ENCODE data around the gene RPAP3.

RPAP3 gene

DNA sequence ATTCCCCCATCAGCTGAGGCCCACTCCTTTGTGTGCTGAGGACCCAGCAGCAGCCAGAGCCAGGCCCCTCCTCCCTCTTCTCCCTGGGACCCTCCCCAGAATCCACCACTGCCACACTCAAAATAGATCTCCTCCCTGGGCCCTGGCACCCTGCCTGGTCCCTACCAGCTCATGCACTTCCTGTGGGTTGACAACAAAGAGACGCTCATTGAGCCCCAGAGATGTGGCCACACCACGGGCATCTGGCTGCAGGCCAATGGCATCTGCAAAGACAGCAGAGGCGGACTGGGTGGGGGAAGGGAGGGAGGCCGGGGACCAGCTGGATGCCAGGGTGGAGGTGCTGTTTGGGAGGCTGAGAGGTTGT lies 35.5 kb upstream of the RPAP3 start:
- no peak for DNase-seq

DNA sequence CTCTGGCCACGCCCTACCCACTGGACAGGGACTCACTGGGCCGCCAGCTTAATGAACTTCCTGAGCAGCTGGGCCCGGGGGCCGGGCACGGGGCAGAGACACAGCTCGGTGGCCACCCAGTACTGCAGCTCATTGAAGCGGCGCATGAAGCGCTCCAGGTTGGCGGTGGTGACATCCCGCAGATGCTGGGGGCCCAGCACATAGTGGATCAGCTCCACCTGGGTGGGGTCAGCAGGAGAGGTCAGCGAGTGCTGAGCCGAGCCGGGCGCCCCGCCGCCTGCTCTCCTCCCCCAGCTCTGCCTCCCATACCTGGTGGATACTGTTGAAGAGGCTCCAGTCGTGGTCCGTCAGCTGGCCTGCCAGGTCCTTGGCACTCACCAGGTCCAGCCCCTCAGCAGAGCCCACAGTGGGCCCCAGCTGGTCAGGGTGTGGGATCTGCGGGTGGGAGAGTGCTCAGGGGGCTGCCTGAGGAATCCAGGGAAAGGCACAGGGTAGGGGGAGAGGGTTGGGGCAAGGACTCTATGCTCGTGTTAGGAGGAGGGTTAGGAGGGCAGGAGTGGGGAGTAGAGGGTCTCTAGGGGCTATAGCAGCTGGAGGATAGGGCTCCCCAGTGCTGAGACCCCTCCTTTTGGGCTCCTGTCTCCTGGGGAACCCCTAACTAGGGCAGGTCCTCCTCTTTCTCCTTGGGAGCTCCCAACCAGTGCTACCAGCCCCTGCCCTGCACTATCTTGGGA lies 34.9 kb upstream of the RPAP3 start:
- DNase-seq = no peak

DNA sequence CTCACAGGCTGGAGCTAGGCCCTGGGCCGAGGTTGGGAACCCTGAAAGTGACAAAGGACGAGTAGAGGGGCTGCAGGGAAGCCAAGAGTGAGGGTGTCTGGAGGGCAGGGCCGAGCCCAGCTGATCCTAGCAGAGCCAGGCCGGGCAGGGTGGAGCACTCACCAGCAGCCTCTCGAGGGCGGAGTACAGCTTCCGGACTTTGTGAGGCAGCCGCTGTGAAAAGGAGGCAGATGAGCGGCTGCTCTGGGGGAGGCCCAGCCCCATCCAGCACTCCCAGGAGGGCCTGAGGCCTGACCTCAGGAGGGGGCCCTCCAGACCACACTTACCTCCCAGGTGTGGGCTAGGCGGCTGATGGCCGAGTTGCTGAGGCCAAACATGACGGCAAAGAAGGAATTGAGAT lies 34.1 kb upstream of the RPAP3 start:
- DNase-seq = no peak

DNA sequence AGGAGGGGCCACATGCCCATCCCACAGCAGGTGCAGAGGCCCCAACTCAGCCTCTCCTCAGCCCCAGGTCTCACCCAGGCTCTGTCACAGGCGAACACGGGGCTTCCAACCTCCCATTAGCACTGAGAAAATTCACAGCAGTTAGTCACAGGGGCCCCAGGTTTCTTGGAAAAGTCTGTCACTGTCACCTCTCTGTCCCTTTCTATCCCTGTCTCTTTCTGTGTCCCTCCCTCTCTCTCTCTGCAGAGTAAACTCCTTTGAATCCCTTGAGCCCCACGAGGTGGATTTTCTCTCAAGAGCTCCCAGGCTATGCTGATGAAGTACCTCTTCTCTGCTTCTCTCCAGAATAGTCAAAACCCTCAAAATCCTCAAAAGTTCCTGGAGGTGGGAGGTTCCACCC lies 33.5 kb upstream of the RPAP3 start:
- no peak for DNase-seq

DNA sequence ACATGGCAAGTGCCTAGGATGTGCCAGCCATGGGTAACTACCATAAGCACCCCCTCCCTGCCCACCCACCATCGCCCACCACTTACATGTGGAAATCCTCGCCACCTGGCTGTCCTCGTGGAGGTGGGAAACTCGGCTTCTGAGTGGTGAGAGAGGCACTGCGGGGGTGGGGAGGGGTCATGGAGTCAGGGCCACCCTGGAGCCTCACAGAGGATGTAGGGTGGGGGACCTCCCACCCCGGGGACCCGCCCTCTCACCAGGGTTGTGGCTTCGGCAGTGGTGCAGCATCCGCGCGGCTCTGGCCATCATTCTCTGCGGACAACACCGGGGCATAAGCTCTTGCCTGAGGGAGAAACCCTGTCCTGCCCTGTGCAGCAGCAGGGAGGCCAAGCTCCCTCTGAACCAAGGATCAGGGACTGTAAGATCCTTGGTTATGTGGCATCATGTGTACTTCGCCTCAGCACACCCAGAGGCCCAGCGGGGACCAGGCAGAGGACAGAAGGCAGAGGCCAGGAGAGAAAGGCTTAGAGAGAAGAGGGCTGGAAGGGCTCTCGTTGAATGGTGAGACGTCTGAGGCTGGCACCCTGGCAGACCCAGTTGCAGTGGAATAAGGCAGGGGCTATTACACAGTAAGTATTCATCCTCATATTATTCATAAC lies 32.2 kb upstream of the RPAP3 start:
- no peak for DNase-seq

DNA sequence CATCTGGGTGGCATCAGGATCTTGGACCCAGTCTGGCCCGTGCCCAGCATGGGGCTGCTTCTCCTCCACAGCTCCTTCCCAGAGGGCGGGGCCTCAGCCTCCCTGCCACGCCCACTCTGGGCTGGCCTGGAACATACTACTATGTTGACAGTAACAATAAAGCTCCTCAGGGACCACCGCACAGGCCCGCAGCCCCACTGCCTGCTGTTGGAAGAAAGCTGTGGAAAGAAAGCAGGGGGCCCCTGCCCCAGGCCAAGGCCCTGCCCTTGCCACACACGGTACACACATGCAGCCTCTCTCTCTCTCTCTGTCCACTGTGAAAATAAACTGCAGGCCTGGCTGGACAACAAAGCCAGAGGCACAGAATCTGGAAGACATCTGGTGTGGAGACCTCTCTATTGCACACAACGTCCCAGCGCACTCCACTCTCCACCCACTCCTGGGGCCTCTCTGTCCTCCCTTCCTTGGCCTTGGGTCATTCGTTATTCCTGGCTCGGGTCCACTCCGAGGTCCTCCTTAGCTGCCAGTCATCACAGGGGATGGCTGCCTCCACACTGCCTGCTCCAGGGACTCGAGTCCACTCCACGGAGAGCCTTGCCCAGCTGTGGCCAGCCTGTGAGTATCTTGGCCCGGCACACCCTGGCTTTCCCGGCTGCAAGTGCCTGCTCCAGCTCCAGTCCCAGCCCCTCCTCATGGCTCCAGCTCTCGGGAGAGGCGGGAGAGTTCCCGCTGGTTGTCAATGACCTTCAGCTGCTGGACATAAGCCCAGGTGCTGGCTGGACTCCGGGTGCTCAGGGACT lies 31.2 kb upstream of the RPAP3 start:
- no peak for DNase-seq

DNA sequence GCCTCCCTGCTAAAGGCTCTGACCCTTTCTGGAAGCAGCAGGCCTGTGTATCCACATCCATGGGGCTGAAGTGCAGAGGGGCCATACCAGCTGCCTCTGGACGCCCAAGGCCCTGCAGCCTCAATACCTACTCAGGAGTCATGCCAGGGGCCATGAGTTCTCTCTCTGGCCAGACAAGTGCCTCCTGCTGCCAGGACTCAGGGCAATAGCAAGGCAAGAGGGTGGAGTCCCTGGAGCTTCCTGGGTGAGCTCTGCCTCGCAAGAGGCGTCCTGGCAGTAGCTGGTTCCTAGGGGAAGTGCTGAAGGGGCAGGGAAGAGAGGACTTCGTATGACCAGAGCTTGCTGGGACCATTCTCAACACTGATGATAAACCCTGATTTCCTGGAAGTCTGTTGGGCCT lies 30.4 kb upstream of the RPAP3 start:
- no peak for DNase-seq

DNA sequence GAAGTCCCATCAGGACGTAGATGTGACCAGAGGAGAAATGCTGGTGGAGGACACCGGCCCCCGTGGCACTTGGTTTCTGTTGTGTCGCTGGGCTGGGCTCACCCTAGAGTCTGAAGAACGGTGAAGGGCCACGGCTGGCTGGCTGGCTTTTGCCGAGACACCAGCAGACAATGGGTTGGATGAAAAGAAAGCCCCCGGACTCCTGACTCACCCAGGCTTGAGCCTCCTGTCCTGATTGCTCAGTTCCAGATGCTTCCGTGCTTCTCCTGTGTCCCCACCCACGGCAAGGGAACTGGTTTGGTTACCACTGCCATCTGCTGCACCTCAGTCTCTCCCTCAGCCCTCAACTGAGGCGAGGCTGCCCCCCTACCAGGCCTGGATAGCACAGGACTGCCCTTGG lies 29.8 kb upstream of the RPAP3 start:
- DNase-seq = no peak

DNA sequence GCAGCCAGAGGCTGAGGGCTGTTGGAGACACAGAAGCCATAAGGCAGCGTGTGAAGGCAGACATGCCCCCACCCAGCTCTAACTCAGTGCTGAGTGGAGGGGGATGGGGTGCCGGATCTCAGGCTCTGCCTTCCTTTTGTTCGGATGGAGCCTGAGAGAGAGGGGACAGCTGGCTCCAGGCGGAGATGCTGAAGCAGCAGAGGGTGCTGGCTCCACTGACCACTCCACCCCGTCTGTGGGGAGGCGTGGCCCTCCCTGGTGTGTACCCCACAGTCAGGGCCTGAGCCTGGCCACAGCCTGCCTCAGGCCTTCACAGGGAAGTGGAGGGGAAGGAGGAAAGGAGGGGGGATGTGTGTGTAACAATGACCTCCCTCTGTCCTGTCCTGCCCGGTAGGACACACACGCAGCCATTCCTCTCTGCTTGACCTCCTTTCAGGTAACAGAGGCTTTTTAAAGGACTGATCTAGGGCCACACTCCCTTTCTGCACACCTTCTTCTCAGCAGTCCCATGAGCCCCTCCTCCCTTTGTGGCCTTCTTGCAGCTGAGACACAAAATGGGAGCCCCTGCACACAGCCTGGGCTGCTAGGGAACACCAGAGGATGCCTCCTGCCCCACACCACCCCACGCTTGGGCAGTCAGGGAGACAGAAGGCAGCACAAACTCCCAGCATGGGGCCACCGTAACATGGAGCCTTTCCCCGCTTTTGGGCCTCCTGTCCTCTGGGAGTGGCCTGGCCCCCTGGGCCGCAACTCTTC lies 29.1 kb upstream of the RPAP3 start:
- peak; percentile 47 for DNase-seq

DNA sequence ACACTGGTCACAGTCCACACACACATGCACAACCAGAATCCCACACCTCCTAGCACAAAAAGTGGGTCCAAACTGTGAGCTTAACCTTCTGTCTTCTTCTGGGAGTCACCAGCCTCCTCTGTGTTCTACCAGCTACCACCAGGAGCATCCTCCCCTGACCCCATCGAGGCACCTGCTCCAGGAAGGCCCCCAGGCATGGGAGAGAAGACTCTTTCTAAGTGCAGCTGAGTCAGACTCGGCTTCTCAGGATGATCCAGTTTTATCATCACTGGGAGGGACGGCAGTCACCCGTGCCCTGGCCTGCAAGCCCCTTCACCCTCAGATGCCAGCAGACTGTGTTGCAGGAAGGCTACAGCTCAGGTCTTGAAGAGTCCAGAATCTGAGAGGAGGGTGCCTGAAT lies 27.3 kb upstream of the RPAP3 start:
- no peak for DNase-seq

DNA sequence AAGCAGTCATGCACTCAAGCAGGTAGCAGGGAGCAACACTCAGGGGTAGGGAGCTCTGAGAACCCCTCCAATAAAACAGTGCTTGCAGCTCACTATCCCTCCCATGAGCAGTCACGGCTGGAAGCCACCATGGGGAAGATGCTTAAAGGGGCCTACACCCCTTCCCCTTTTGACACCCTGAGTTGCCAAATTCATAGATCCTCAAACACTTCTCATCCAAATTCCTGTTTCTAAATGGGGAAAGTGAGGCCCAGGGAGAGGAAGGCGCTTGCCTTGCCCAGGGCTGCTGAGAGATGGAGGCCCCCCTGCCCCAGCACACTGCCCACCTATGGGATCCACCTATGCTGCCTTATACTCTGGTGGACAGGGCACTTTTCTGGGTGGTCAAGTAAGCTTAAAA lies 26.7 kb upstream of the RPAP3 start:
- no peak for DNase-seq

DNA sequence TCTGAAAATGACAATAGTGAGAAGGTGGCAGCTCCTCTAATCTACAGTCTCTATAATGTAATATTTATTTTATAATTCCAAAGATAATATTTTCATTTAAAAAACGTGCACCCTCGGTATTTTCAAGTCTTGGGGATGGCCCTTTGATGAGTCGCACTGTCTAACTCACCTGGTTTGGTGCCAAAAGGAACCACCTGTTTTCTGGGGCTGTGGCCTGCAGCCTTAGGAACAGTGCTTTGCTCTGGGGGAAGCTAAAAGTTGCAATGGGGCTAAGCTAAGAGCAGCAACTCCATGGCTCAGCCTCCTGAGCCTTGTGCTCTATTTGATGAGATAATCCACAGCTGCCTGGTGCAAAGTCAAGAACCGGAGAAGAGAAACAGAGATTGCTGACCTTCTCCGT lies 25.9 kb upstream of the RPAP3 start:
- DNase-seq = no peak

DNA sequence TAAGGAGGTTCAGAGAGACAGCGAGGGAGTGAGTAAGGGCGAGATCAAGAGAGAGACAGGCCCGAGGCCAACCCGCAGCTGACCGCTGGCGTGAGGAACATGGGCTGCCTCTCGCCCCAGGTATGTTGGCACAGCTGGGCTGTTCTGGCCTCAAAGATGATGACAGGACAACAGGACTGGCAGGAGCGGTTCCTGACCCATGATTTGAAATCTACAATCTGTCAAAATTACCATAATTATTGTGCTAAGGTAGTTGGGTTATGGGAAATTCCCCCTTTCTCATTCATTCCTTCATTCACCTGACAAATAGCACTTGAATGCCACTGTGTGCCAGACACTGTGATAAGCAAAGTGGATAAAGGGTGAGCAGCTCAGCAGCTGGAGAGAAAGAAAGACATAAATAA lies 24.5 kb upstream of the RPAP3 start:
- DNase-seq = no peak

DNA sequence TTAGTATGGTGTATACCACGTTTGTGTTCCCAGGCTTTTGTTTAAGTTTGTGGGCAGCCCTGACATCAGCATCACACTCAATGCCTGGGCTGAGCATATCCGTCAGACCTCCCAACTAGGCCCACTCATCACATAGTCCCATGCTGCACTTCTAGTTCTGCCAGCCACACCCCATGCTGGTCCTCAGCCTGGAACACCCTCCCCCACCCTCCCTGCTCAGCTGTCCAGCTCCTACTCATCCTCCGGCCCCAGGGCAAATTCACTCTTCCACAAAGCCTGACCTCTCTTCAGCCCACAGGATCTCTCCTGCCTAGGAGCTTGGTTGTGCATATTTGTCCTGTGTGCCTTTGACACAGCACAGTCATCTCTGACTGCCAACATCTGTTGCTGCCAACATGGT lies 23.4 kb upstream of the RPAP3 start:
- no peak for DNase-seq

DNA sequence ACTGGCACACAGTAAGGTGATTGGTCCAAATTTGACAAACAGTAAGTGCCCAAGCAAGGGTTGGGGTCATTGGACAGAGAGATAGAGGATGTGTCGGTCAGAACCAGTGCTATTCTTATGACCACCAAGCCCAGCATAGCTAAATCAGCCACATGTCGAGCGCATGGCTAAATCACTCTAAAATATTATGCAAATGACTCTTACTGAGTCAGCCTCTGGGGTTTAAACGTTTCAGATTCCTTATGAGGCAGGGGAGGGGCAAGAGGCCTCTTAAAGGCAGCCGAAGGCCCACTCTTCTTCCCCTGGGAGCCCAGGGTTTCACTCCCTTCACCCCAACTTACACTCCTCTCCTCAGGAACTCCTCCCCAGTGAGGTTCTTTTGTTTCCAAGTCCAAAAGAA lies 20.1 kb upstream of the RPAP3 start:
- DNase-seq = no peak

DNA sequence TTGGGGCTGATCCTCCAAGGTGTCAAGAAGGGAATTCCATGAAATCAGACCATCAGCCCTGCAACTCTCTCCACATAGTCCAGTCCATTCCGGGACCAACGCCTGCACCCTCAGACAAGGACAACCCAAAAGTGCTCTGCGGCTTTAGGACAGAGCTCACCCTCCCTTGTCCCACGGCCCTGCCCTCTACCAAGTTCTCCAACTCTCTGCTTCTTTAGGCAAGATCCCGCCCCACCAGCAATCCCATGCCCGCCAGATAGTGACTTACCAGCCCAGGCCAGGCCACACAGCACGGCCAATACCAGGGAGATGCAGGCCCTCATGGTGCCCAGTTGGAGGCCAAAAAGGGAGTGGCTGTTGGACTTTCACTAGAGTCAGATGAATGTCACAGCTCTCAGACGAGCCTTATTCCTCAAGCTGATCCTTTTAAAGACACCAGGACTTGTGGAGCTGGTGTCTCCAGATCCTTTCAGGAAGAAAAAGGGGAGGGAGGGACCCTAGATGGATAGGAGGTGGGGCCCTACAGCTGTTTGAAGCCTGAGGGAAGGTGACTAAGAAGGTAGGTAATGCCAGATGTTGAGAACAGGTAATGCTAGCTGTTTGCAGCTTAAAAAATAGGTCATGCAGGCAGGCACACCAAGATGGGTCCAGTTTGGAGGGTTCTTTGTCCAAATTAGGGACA lies 19.4 kb upstream of the RPAP3 start, which contains the start of gene ENDOU:
Gene ENDOU (minus strand): TSS at position 400 of the 682 bp plus-strand sequence. CDS start 77 bp downstream, at position 323.
- DNase-seq = no peak

DNA sequence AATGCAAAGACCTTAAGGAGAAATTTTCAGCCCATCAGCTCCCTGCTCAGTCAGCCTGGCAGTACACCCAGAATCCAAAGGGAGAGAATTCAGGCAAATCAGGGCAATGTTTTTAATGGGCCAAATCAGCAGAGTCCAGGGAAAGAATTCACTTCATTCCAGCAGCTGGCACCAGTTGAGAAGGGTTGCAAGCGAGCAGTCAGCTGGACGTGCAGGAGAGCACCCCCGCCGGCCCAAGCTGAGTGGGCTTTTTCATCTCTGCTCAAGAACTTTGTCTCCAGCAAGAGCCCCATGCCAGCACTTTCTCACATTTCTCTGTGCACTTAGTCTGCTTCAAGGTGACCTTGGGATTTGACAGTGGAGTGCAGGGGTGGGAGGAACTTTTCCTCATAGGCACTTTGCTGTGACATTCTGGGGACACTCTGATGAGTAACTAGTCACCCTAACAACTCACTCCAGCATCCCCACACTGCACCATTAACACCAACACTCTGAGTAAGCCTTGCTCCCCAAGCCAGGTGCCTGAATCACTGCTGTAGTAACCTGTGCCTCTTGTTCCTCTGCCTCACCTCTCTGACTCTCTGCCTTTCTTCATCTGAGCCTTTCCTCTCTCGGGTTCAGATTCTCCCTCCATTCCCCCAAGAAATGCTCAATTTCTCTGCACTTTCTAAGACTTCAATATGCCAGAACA lies 17.3 kb upstream of the RPAP3 start:
- DNase-seq = no peak

DNA sequence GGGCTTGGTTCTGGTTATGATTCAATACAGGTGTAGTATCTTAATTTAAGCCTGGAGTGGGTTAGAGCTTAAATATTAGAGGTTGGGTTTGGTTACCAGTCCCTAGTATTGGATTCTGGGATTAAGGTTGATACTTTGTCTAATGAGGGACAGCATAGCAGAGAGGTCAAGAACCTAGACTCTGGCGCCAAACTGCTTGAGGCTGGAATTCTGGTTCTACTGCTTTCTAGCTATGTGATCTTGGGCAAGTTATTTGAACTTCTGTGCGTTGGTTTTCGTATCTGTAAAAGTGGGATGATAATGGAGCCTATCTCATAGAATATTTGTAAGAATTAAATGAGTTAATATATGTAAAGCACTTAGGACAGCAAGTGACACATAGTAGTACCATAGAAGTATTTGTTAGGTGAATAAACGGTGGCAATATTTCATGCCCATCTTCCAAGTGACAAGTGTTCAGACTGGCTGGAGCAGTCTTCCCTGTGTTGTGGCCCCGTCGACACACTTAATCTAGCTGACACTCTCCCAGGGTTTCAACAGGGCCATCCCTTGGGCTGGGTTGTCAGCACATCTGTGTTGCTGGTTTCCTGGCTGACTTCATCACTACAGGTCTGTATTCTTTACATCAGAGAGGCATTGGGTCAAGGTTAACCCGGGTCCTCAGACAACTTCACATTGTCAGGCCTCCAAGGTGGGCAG lies 16.5 kb upstream of the RPAP3 start:
- DNase-seq = no peak

DNA sequence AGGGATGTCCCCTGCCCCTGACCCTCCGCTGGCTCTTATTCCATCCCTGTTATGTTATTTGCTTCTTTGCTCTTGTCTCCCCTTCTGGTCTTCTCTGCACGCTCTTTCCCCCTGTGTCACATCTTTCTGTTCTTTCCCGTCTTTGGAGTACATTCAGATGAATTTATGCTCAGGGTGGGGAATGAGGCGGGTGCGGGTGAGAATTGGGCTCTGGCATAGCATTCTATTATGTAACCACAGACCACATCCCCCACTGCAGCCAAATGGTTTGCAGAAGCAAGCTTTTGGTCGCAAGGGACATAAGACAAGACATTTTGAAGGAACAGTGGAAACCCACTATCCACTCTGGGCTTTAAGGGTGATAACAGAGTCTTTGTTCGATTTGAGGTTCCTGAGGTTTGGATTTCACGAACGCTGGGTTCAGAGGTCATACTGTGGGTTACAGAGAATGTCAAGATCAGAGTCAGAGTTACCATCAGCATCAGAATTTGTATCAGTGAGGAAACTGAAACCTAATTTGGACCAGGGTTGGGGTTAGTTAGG lies 15.7 kb upstream of the RPAP3 start:
- no peak for DNase-seq

DNA sequence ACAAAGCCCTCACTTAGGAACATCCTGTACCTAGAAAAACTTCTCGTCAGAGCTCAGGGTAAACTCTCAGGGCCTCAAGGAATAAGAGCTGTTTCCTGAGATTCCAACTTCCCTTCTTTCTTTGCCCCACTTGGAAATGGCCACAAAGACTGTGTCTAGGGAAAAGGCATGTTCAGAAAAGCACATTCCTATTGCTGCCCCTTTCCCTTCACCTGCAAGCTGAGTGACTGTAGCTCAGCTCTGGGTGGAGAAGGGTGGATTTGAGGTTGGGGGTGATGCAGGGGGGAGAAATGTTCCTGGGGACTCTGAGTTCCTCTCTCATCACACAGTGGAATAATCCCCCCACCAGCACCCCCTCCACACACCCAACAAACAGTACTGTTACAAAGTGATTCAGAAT lies 12.7 kb upstream of the RPAP3 start:
- DNase-seq = no peak

Measured in NCI-H2227 treated with DMSO at 0.1 percent for 48 hours (cell line).